Lower lobe of right lung (tissue), 2 donors: ENCODE results near the gene DTHD1. TPM values are rescaled to one million over a fixed set of nuclear protein-coding genes. Genes with fewer than 3 reads are reported as not detected.

Experiments
- ATAC-seq, 2 donors: fragments of 200-7000 bp; cut with Tn5 transposase; one replicate each; pipeline ENCODE4 v1.9.1; 2020 to 2022; ENCODE audit warnings: mild to moderate bottlenecking in 2 of 2, moderate library complexity in 2 of 2
- DNase-seq: peaks from one replicate; pipeline ENCODE4 v3.0.0-alpha.2; 2020
- H3K27ac ChIP-seq: fragments of 200-600 bp; one replicate; pipeline ENCODE4 v1.8.0; 2022
- H3K27me3 ChIP-seq: fragments of 200-600 bp; one replicate; pipeline ENCODE4 v1.8.0; 2022; ENCODE audit warnings: low read depth
- H3K36me3 ChIP-seq: fragments of 200-600 bp; one replicate; pipeline ENCODE4 v1.8.0; 2022; ENCODE audit warnings: mild to moderate bottlenecking
- H3K4me1 ChIP-seq: fragments of 200-600 bp; one replicate; pipeline ENCODE4 v1.8.0; 2022
- H3K4me3 ChIP-seq: fragments of 200-600 bp; one replicate; pipeline ENCODE4 v1.8.0; 2022; ENCODE audit warnings: mild to moderate bottlenecking
- H3K9me3 ChIP-seq: fragments of 200-600 bp; one replicate; pipeline ENCODE4 v1.8.0; 2022
- CTCF ChIP-seq: fragments of 200-600 bp; IDR thresholded peaks from one replicate; pipeline ENCODE4 v1.8.0; 2022; ENCODE audit warnings: antibody characterized with exemption, mild to moderate bottlenecking
- intact Hi-C: fragments of 100-400 bp; cut with DNase I; formaldehyde crosslinking; loops from one replicate; pipeline ENCODE4 v1.11.0; 2022
- total RNA-seq: library from RNA; stranded (reverse); fragmentation: NEBNext Ultra II Directional; extraction: Animal tissue kit (Norgen Biotek cat#: 25700); gene quantifications from one replicate; pipeline ENCODE4 v1.2.1, GENCODE V29; 2021
- donor health status: DM: no; HTN: yes; CAD: no; lungs with severe emphysema.

DTHD1 gene
- total RNA-seq, 1 donor from 2014 or later: 8.0 TPM

- Histone ChIP-seq H3K9me3 (no peaks in the 10 kb centered on the region), H3K27me3 (no peaks in the 10 kb centered on the region), H3K36me3 (no peaks in the 10 kb centered on the region), H3K4me3 (no peak overlapping the region), H3K27ac (no peak overlapping the region), H3K4me1 (peaks cover 5% of the 10 kb centered on the region)
- intact Hi-C loops: no loop called here
- ATAC-seq (no peak), DNase-seq (no peak)
- TF ChIP-seq CTCF: no peak
Observed at GRCh38 chr4:36283912-36284465, 2.6 kb downstream of the DTHD1 start.

- H3K4me3 ChIP-seq: no peak overlapping the region
- intact Hi-C loops: no loop called here
- no peak for TF ChIP-seq CTCF
- H3K9me3 ChIP-seq: no peaks in the 10 kb centered on the region
- H3K4me1 ChIP-seq: no peaks in the 10 kb centered on the region
- H3K27me3 ChIP-seq: no peaks in the 10 kb centered on the region
- H3K36me3 ChIP-seq: no peaks in the 10 kb centered on the region
- no peak overlapping the region for H3K27ac ChIP-seq
- ATAC-seq (peak; percentile 67 to 70), DNase-seq (no peak)
Observed at GRCh38 chr4:36285784-36286480, 4.5 kb downstream of the DTHD1 start.

GRCh38 chr4:36286481-36286871, 5.1 kb downstream of the DTHD1 start:
- no peak for ATAC-seq
- Histone ChIP-seq H3K4me3 (no peak overlapping the region), H3K9me3 (no peaks in the 10 kb centered on the region), H3K4me1 (no peaks in the 10 kb centered on the region), H3K27ac (no peak overlapping the region), H3K36me3 (no peaks in the 10 kb centered on the region), H3K27me3 (no peaks in the 10 kb centered on the region)
- intact Hi-C loops: no loop called here
- no peak for DNase-seq
- no peak for TF ChIP-seq CTCF

GRCh38 chr4:36288731-36289426, 7.5 kb downstream of the DTHD1 start:
- intact Hi-C loops: no loop called here
- no peak for TF ChIP-seq CTCF
- no peaks in the 10 kb centered on the region for H3K9me3 ChIP-seq
- ATAC-seq: no peak
- no peak overlapping the region for H3K27ac ChIP-seq
- no peaks in the 10 kb centered on the region for H3K4me1 ChIP-seq
- DNase-seq: no peak
- no peaks in the 10 kb centered on the region for H3K36me3 ChIP-seq
- H3K27me3 ChIP-seq: no peaks in the 10 kb centered on the region
- no peak overlapping the region for H3K4me3 ChIP-seq

GRCh38 chr4:36290641-36291040, 9.2 kb downstream of the DTHD1 start:
- no peak overlapping the region for H3K27ac ChIP-seq

More at GRCh38 chr4:36290641-36291040, 9.2 kb downstream of the DTHD1 start:
- H3K27me3 ChIP-seq: no peaks in the 10 kb centered on the region
- H3K4me3 ChIP-seq: no peak overlapping the region
- no peak for TF ChIP-seq CTCF
- no peaks in the 10 kb centered on the region for H3K4me1 ChIP-seq
- H3K9me3 ChIP-seq: no peaks in the 10 kb centered on the region
- H3K36me3 ChIP-seq: no peaks in the 10 kb centered on the region
- no peak for ATAC-seq
- DNase-seq: no peak
- intact Hi-C loops: no loop called here
